Spleen (tissue), 7 donors: ENCODE results near the gene ASAP2.

Experiments
- POLR2A ChIP-seq, 3 donors: fragments of 450-650 bp; IDR thresholded peaks; one replicate each; pipeline ENCODE4 v1.5.1; 2017; ENCODE audit warnings: antibody characterized with exemption in 3 of 3, mild to moderate bottlenecking in 1 of 3
- TF ChIP-seq, protein P1 (sequence below), 11 experiments: fragments of 200-600 bp in 7 of 11; fragments of 450-650 bp in 4 of 11; sonication (generic) in 4 of 11; IDR thresholded peaks in 8 of 11; conservative IDR thresholded peaks in 3 of 11; 1 replicate in 7 of 11; 2 replicates in 4 of 11; pipeline versions ENCODE4 v1.4.0 to v1.8.0; 2016 to 2021; ENCODE audit warnings: antibody characterized with exemption in 11 of 11, inconsistent platforms in 4 of 11, mild to moderate bottlenecking in 1 of 11
- donor health status: DM: no; HTN: no; CAD: no; lungs with moderate emphysema.
- donor health status: DM: no; HTN: no; CAD: no.
- donor health status: DM: no; HTN: no; CAD: no.

DNA sequence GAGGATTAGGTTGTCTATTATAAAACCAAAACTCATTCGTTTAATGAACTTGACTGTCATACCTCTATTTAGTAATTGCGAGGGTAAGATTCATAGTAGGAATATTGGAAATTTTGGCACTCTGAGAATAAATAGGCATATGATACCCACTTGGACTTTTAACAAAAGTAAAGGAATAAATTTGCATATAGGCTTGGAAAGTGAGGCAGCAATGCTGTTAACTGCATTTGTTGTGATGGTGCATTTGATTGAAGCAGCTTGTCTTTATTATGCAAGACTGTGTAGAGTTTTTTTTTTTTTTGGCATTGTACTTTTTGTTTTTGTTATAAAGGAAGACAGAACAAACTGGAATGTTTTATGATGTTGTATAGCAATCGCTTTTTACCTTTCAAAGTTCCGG, 197.8 kb downstream of the ASAP2 start:
- TF ChIP-seq POLR2A (IDR thresholded peaks at IDR 0.05): no peak
- TF ChIP-seq, protein P1, sequence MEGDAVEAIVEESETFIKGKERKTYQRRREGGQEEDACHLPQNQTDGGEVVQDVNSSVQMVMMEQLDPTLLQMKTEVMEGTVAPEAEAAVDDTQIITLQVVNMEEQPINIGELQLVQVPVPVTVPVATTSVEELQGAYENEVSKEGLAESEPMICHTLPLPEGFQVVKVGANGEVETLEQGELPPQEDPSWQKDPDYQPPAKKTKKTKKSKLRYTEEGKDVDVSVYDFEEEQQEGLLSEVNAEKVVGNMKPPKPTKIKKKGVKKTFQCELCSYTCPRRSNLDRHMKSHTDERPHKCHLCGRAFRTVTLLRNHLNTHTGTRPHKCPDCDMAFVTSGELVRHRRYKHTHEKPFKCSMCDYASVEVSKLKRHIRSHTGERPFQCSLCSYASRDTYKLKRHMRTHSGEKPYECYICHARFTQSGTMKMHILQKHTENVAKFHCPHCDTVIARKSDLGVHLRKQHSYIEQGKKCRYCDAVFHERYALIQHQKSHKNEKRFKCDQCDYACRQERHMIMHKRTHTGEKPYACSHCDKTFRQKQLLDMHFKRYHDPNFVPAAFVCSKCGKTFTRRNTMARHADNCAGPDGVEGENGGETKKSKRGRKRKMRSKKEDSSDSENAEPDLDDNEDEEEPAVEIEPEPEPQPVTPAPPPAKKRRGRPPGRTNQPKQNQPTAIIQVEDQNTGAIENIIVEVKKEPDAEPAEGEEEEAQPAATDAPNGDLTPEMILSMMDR (IDR thresholded peaks at IDR 0.05 in 8 of 11, conservative IDR thresholded peaks at IDR 0.05 in 3 of 11): no peak
